Measurements from ENCODE around the gene PRSS27. TPM values are rescaled to one million over a fixed set of nuclear protein-coding genes. Genes with fewer than 3 reads are reported as not detected.
"Not testable (repeated sequence)": the region's sequence is repeated elsewhere in the genome, so short reads cannot be mapped to it uniquely, and the experiment has no call there.

The PRSS27 gene
- total RNA-seq, 4 donors from 2014 or later: 0.67 to 10.3 (median 2.4) TPM

DNA sequence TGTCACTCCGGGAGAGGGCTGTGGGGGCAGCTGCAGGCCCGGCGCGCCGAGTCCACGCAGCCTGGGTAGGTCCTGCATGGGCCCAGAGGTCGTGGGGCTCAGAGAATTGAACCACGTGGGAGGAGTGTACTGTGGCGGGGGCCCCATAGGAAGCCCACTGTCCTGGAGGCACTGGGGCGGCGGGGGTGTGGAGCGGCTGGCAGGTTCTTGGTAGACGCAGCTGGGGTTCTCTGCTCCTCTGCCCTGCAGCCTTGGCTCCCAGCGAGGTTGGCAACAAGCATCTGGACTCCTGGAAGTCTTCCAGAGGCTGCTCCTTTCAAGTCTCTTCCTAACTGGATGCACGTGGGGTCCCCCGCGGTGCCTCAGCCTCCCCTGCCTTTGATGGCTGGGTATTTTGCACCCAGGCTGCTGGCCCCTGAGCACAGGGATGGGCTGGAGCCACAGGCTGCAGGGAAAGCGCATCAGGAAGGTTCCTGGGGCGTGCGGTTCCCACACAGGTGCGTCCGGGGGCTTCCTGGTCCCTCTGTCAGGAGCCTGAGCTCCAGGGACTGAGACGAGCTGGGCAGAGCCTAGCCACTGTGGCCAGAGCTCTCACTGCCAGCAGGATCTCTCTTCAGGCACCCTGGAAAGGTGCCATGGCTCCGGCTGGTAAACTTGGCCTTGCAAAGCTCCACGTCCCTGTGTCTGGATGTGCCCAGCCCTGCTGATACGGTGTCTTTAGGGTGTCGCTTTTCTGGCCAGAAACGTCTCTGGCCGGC lies 28.4 kb downstream of the PRSS27 start:
- no peak for ATAC-seq
- no peaks in the 10 kb centered on the region for H3K9me3 ChIP-seq
- H3K27ac ChIP-seq: peak overlapping the region in 2 of 4 donors; percentile 31 to 41
- H3K36me3 ChIP-seq: peaks cover 0 to 29% of the 10 kb centered on the region in 2 donors
- no peaks in the 10 kb centered on the region for H3K27me3 ChIP-seq
- H3K4me1 ChIP-seq: peaks cover 0 to 50% (median 10%) of the 10 kb centered on the region in 3 donors
- no peak overlapping the region for H3K4me3 ChIP-seq
- WGBS, 2 donors (ENCODE audit: low coverage in 1 of 2): 90% methylated on average over 2 of the region's 29 CpGs; no CpG with 5 or more reads in 1 of the 2 donors
- TF ChIP-seq POLR2AphosphoS5 (IDR thresholded peaks at IDR 0.05) (no peak), EP300 (IDR thresholded peaks at IDR 0.05) (no peak), POLR2A (IDR thresholded peaks at IDR 0.05) (no peak)
- TF ChIP-seq, protein P1, sequence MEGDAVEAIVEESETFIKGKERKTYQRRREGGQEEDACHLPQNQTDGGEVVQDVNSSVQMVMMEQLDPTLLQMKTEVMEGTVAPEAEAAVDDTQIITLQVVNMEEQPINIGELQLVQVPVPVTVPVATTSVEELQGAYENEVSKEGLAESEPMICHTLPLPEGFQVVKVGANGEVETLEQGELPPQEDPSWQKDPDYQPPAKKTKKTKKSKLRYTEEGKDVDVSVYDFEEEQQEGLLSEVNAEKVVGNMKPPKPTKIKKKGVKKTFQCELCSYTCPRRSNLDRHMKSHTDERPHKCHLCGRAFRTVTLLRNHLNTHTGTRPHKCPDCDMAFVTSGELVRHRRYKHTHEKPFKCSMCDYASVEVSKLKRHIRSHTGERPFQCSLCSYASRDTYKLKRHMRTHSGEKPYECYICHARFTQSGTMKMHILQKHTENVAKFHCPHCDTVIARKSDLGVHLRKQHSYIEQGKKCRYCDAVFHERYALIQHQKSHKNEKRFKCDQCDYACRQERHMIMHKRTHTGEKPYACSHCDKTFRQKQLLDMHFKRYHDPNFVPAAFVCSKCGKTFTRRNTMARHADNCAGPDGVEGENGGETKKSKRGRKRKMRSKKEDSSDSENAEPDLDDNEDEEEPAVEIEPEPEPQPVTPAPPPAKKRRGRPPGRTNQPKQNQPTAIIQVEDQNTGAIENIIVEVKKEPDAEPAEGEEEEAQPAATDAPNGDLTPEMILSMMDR (IDR thresholded peaks at IDR 0.05): no peak

DNA sequence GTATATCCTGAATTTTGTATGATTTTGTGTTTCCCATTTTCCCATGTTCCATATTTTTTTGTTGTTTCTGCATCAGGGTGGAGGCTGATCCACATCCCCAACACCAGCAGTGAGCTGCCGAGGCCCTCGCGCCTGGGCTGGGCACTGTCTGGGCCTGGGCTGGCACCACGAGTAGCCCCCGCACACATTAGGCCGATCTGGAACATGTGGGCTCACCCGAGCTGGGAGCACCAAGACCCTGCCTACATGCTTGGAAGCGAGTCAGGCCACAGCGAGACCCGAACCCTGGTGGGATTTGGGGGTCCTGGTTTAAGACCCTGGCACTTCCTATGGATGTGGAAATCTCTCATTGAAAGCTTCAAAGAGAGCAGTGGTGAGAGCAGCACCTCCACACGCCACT lies 29.2 kb downstream of the PRSS27 start:
- 100% methylated on average over 1 to 3 of the region's 11 CpGs for WGBS, 2 donors (ENCODE audit: low coverage in 1 of 2)
- H3K4me1 ChIP-seq: peaks cover 0 to 50% (median 10%) of the 10 kb centered on the region in 3 donors
- peaks cover 0 to 25% of the 10 kb centered on the region in 2 donors for H3K36me3 ChIP-seq
- no peak for ATAC-seq
- no peaks in the 10 kb centered on the region for H3K27me3 ChIP-seq
- H3K4me3 ChIP-seq: no peak overlapping the region
- H3K9me3 ChIP-seq: no peaks in the 10 kb centered on the region
- TF ChIP-seq, protein P1 (IDR thresholded peaks at IDR 0.05): no peak
- TF ChIP-seq EP300 (IDR thresholded peaks at IDR 0.05) (no peak), POLR2AphosphoS5 (IDR thresholded peaks at IDR 0.05) (no peak), POLR2A (IDR thresholded peaks at IDR 0.05) (no peak)
- no peak overlapping the region for H3K27ac ChIP-seq

DNA sequence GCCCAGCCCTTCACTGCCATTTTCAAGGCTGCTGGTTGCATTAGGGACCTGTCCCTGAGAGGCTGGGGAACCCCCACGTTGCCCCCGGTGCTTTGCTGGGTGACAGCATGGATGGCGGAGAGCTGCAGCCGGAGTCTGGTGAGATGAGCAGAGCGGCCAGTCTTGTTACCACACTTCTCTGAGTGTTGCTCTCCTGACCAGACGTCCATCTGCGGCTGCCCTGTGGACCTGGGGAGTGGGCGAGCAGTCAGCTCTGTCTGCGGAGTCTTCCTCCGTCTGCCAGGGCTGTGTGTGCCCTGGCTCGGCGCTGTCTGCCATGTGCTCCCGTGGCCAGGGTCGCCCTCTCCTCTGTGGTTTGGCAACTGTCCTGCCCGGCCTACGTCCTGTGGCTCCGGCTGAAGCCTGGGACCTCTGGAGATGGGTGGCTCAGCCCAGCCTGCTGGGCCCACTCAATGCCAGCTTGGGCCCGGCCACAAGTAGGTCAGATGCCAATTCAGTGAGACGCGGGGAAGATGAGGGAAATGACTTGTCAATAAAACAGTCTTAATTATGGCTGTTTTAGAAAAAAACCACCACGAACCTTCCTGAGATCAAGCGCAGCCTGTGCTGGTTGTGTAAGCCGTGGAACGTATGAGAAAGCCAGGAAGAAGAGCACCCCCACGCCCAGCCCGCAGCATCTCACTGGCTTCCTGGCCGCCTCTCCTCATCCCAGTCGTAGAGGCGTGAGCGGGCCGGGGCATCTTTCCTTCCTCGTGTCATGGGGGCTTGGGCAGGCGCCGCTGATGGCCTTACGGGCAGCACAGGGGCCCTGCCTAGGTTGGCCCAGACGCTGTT lies 29.8 kb downstream of the PRSS27 start:
- no peak overlapping the region for H3K4me3 ChIP-seq
- TF ChIP-seq EP300 (IDR thresholded peaks at IDR 0.05): no peak
- H3K36me3 ChIP-seq: peaks cover 0 to 25% of the 10 kb centered on the region in 2 donors
- WGBS, 2 donors (ENCODE audit: low coverage in 1 of 2): 89% methylated on average over 5 to 15 of the region's 36 CpGs
- no peaks in the 10 kb centered on the region for H3K27me3 ChIP-seq
- peaks cover 0 to 50% (median 10%) of the 10 kb centered on the region in 3 donors for H3K4me1 ChIP-seq
- no peaks in the 10 kb centered on the region for H3K9me3 ChIP-seq
- no peak overlapping the region for H3K27ac ChIP-seq
- no peak for ATAC-seq

DNA sequence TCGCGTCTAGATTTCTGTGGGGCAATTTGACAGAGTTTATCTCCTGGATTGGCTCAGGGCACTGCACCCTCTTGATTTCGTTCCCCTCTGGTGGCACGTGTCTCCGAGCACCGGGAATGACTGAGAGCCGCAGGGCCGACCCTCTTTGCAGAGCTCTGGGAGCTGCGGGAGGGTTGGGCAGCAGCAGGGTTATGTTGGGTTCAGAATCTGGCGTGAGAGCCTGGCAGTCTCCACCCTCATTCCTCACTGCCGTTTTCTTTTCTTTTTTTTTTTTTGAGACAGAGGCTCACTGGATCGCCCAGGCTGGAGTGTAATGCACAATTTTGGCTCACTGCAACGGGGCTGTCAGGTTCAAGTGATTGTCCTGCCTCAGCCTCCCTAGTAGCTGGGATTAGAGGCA lies 30.6 kb downstream of the PRSS27 start:
- Histone ChIP-seq H3K36me3 (peaks cover 0 to 25% of the 10 kb centered on the region in 2 donors), H3K4me1 (peaks cover 0 to 55% (median 12%) of the 10 kb centered on the region in 3 donors)
- H3K27me3 ChIP-seq, H3K4me3 ChIP-seq, H3K9me3 ChIP-seq, ATAC-seq, H3K27ac ChIP-seq: not testable (repeated sequence)
- 38% methylated on average over 3 of the region's 13 CpGs; no CpG with 5 or more reads in 1 of the 2 donors for WGBS, 2 donors (ENCODE audit: low coverage in 1 of 2)

DNA sequence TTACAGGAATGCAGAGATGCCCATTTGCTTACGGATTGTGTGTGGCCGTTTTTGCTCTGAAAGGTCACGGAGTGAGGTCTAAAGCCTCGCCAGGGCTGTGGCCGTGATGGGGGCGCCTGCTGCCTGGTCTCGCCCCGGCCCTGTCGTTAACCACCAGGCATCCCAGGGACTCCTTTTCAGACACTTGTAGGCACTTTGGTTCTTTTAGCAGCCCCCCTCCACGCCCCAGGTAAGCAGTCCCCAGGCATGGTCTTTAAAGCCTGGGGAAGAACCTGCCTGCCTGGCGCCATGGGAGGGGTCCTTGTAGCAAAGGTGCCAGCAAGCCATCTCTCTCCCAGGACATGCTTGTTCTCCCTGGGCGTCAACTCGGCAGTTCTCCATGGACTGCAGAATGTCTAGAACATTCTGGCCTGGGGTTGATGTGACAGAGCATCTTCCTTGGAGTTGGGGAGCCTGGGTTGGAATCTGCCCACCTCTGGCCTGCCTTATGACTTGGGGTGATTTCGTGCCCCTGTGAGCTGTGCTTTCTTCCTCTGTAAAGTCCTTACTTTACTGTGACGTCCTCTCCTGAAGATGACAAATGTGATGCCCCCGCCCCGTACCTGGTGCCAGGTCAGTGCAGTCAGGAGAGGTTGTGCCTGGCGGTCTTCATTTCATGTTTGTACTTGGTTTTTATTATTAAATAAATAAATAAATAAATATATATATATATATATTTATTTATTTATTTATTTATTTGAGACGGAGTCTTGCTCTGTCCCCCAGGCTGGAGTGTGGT lies 32.3 kb downstream of the PRSS27 start:
- 93 to 96% methylated on average over 5 to 9 of the region's 19 CpGs for WGBS, 2 donors (ENCODE audit: low coverage in 1 of 2)
- no peaks in the 10 kb centered on the region for H3K9me3 ChIP-seq
- H3K27me3 ChIP-seq: no peaks in the 10 kb centered on the region
- H3K27ac ChIP-seq: no peak overlapping the region
- H3K4me3 ChIP-seq: no peak overlapping the region
- no peak for ATAC-seq
- no peak for TF ChIP-seq POLR2AphosphoS5 (IDR thresholded peaks at IDR 0.05)
- TF ChIP-seq EP300 (IDR thresholded peaks at IDR 0.05): no peak
- peaks cover 0 to 57% (median 14%) of the 10 kb centered on the region in 3 donors for H3K4me1 ChIP-seq
- peaks cover 0 to 25% of the 10 kb centered on the region in 2 donors for H3K36me3 ChIP-seq

Data from gastroesophageal sphincter (tissue), 4 donors.